Liver (tissue), 9 donors: ENCODE measurements around the gene EIF1AD. TPM values are rescaled to one million over a fixed set of nuclear protein-coding genes. Genes with fewer than 3 reads are reported as not detected.

ENCODE experiments used
- DNase-seq: peaks from one replicate; pipeline ENCODE4 v3.0.0-alpha.2; 2017; ENCODE audit warnings: low spot score
- H3K27ac ChIP-seq, 2 donors: one replicate each; pipeline ENCODE4 v1.7.0; 2013; ENCODE audit warnings: inconsistent platforms in 2 of 2, low read length in 2 of 2, control low read depth in 1 of 2, low read depth in 1 of 2, mild to moderate bottlenecking in 1 of 2
- H3K27me3 ChIP-seq, 4 donors: one replicate each; pipeline versions ENCODE4 v1.6.1 to v1.7.0; 2013; ENCODE audit warnings: low read length in 3 of 4, inconsistent platforms in 1 of 4, mild to moderate bottlenecking in 1 of 4, moderate library complexity in 1 of 4; ENCODE audit not compliant: control insufficient read depth in 4 of 4, insufficient read depth in 4 of 4
- H3K36me3 ChIP-seq, 4 donors: one replicate each; pipeline versions ENCODE4 v1.6.1 to v1.7.0; 2013; ENCODE audit warnings: low read length in 3 of 4, mild to moderate bottlenecking in 3 of 4, low read depth in 1 of 4, moderate library complexity in 1 of 4; ENCODE audit not compliant: control insufficient read depth in 4 of 4, insufficient read depth in 3 of 4
- H3K4me1 ChIP-seq, 4 donors: one replicate each; pipeline versions ENCODE4 v1.6.1 to v1.7.0; 2013; ENCODE audit warnings: low read length in 3 of 4, mild to moderate bottlenecking in 3 of 4, moderate library complexity in 1 of 4; ENCODE audit not compliant: control insufficient read depth in 4 of 4, insufficient read depth in 4 of 4
- H3K4me3 ChIP-seq, 3 donors: one replicate each; pipeline versions ENCODE4 v1.6.1 to v1.7.0; 2013; ENCODE audit warnings: low read length in 3 of 3, control low read depth in 1 of 3, low read depth in 1 of 3, mild to moderate bottlenecking in 1 of 3
- H3K9ac ChIP-seq, 2 donors: one replicate each; pipeline ENCODE4 v1.7.0; 2013; ENCODE audit warnings: low read length in 2 of 2, mild to moderate bottlenecking in 2 of 2, moderate library complexity in 2 of 2, control low read depth in 1 of 2, low read depth in 1 of 2
- H3K9me3 ChIP-seq, 4 donors: one replicate each; pipeline versions ENCODE4 v1.6.1 to v1.7.0; 2013; ENCODE audit warnings: low read length in 3 of 4; ENCODE audit not compliant: control insufficient read depth in 4 of 4
- EGR1 ChIP-seq, 2 donors: IDR thresholded peaks; 2 replicates each; pipeline ENCODE4 v1.6.1; 2016 to 2018; ENCODE audit warnings: antibody characterized with exemption in 2 of 2, low read depth in 2 of 2
- FOXA1 ChIP-seq: IDR thresholded peaks from 2 replicates; pipeline ENCODE4 v1.6.1; 2016; ENCODE audit warnings: antibody characterized with exemption
- FOXA2 ChIP-seq: IDR thresholded peaks from 2 replicates; pipeline ENCODE4 v1.6.1; 2016; ENCODE audit warnings: antibody characterized with exemption
- GABPA ChIP-seq, 2 donors: IDR thresholded peaks in 1 of 2; conservative IDR thresholded peaks in 1 of 2; 2 replicates each; pipeline ENCODE4 v1.6.1; 2016; ENCODE audit warnings: antibody characterized with exemption in 2 of 2, mild to moderate bottlenecking in 1 of 2, moderate library complexity in 1 of 2
- HNF4A ChIP-seq, 2 donors: conservative IDR thresholded peaks; 2 replicates each; pipeline ENCODE4 v1.6.1; 2016; ENCODE audit warnings: antibody characterized with exemption in 2 of 2, mild to moderate bottlenecking in 2 of 2
- HNF4G ChIP-seq: IDR thresholded peaks from 2 replicates; pipeline ENCODE4 v1.6.1; 2016; ENCODE audit warnings: antibody characterized with exemption
- JUND ChIP-seq, 2 donors: IDR thresholded peaks; 2 replicates each; pipeline ENCODE4 v1.6.1; 2016; ENCODE audit warnings: antibody characterized with exemption in 2 of 2
- NR2F2 ChIP-seq: IDR thresholded peaks from 2 replicates; pipeline ENCODE4 v1.6.1; 2016; ENCODE audit warnings: antibody characterized with exemption
- RAD21 ChIP-seq, 2 donors: IDR thresholded peaks; 2 replicates each; pipeline ENCODE4 v1.6.1; 2016; ENCODE audit warnings: antibody characterized with exemption in 2 of 2, mild to moderate bottlenecking in 2 of 2
- SP1 ChIP-seq: IDR thresholded peaks from 2 replicates; pipeline ENCODE4 v1.6.1; 2018; ENCODE audit warnings: antibody characterized with exemption, mild to moderate bottlenecking
- TAF1 ChIP-seq: conservative IDR thresholded peaks from 2 replicates; pipeline ENCODE4 v1.6.1; 2016; ENCODE audit warnings: antibody characterized with exemption, mild to moderate bottlenecking
- YY1 ChIP-seq: IDR thresholded peaks from 2 replicates; pipeline ENCODE4 v1.6.1; 2016; ENCODE audit warnings: antibody characterized with exemption, mild to moderate bottlenecking
- WGBS: extraction: QIAGEN DNeasy Blood & Tissue Kit; methylation state at CpG from one replicate; pipeline ENCODE4 v1.1.7; 2013; 5-methylcytosine and 5-hydroxymethylcytosine counted together
- polyA plus RNA-seq, 2 donors: library from polyadenylated mRNA; stranded (reverse) in 1 of 2; unstranded in 1 of 2; fragments of 200-250 nt in 1 of 2; fragments of >200 nt in 1 of 2; fragmentation: Nextera tagmentation in 1 of 2; extraction: Ambion mirVana in 1 of 2; gene quantifications; one replicate each; pipeline versions ENCODE4 v1.2.1 to v1.2.3, GENCODE V29; 2013 to 2015
- total RNA-seq, 2 donors: library from RNA; depleted of rRNA; stranded (reverse); fragments of >200 nt; gene quantifications; one replicate each; pipeline ENCODE4 v1.2.3, GENCODE V29; 2014
- TF ChIP-seq, protein P1 (sequence below): IDR thresholded peaks from 2 replicates; pipeline ENCODE4 v1.6.1; 2016; ENCODE audit warnings: antibody characterized with exemption
- TF ChIP-seq, protein P2 (sequence below): IDR thresholded peaks from 2 replicates; pipeline ENCODE4 v1.6.1; 2016; ENCODE audit warnings: antibody characterized with exemption
- TF ChIP-seq, protein P3 (sequence below): IDR thresholded peaks from 2 replicates; pipeline ENCODE4 v1.6.1; 2016; ENCODE audit warnings: antibody characterized with exemption
- TF ChIP-seq, protein P4 (sequence below): fragments of 150-350 bp; IDR thresholded peaks from 2 replicates; pipeline ENCODE4 v1.5.1; 2017; ENCODE audit warnings: improper control_type of control experiment, low read depth, low read length; ENCODE audit not compliant: missing input control
- donor health status: healthy.
- donor health status: healthy.
- donor health status: healthy.
- donor health status: healthy.
- donor health status: healthy.

EIF1AD gene
- total and polyA plus RNA-seq, 4 donors, result 6.3 to 18.2 (median 14.2) TPM

DNA sequence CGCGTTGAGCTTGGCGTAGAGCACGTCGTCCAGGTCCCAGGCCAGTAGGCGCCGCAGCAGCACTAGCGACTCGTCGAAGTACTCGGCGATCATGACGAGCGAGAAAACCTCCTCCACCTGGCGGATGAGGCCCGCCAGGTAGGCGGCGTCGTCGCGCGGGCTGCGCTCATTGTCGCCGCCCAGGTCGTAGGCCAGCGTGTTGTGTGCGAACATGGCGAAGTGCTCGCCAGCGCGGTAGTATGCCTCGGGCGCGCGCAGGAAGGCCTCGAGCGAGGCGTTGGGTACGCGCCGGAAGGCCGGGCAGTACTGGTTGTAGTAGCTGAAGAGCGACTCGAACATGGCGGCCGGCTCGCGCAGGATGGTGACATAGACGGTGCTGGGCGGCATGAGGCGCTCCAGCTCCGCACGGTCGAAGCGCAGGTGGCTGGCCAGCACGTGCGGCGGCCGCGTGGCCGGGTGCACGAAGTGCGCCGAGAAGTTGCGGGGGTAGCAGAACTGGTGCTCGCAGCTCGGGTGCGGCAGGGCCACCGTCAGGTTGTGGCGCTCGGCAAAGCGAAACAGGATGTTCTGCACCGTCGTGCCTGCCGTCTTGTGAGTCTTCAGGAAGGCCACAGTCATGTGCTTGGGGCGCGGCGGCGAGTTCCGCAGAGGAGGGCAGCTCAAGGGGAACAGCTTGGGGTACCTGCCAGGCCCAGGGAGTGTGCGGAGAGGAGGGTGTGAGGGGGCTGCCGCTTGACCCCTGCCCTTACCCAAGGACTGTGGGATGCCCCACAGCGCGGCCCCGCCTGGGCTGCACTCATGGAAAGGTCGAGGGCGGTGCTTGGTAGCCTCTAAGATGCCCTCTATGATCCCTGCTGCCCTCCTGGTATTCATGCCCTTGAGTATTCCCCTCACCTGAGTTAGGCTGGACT, 41.3 kb upstream of the EIF1AD start:
- Histone ChIP-seq H3K4me3 (no peak overlapping the region), H3K27ac (no peak overlapping the region), H3K9me3 (no peaks in the 10 kb centered on the region), H3K4me1 (peaks cover 0 to 5% (median 4%) of the 10 kb centered on the region in 4 donors), H3K36me3 (no peaks in the 10 kb centered on the region), H3K27me3 (no peaks in the 10 kb centered on the region), H3K9ac (no peak overlapping the region)
- WGBS, result 97% methylated on average over 88 of the region's 88 CpGs
- no peak for DNase-seq
- no peak for TF ChIP-seq HNF4A (conservative IDR thresholded peaks at IDR 0.05)
- TF ChIP-seq, protein P1, sequence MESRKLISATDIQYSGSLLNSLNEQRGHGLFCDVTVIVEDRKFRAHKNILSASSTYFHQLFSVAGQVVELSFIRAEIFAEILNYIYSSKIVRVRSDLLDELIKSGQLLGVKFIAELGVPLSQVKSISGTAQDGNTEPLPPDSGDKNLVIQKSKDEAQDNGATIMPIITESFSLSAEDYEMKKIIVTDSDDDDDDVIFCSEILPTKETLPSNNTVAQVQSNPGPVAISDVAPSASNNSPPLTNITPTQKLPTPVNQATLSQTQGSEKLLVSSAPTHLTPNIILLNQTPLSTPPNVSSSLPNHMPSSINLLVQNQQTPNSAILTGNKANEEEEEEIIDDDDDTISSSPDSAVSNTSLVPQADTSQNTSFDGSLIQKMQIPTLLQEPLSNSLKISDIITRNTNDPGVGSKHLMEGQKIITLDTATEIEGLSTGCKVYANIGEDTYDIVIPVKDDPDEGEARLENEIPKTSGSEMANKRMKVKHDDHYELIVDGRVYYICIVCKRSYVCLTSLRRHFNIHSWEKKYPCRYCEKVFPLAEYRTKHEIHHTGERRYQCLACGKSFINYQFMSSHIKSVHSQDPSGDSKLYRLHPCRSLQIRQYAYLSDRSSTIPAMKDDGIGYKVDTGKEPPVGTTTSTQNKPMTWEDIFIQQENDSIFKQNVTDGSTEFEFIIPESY, result no peak
- no peak for TF ChIP-seq FOXA1
- TF ChIP-seq JUND (IDR thresholded peaks at IDR 0.05), result no peak
- no peak for TF ChIP-seq RAD21 (IDR thresholded peaks at IDR 0.05)
- TF ChIP-seq GABPA (IDR thresholded peaks at IDR 0.05 in 1 of 2, conservative IDR thresholded peaks at IDR 0.05 in 1 of 2), result no peak
- no peak for TF ChIP-seq YY1
- TF ChIP-seq FOXA2, result no peak
- TF ChIP-seq, protein P2, sequence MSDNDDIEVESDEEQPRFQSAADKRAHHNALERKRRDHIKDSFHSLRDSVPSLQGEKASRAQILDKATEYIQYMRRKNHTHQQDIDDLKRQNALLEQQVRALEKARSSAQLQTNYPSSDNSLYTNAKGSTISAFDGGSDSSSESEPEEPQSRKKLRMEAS, result no peak
- no peak for TF ChIP-seq NR2F2
- no peak for TF ChIP-seq SP1
- TF ChIP-seq, protein P3, sequence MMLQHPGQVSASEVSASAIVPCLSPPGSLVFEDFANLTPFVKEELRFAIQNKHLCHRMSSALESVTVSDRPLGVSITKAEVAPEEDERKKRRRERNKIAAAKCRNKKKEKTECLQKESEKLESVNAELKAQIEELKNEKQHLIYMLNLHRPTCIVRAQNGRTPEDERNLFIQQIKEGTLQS, result no peak
- TF ChIP-seq TAF1, result no peak
- TF ChIP-seq, protein P4, sequence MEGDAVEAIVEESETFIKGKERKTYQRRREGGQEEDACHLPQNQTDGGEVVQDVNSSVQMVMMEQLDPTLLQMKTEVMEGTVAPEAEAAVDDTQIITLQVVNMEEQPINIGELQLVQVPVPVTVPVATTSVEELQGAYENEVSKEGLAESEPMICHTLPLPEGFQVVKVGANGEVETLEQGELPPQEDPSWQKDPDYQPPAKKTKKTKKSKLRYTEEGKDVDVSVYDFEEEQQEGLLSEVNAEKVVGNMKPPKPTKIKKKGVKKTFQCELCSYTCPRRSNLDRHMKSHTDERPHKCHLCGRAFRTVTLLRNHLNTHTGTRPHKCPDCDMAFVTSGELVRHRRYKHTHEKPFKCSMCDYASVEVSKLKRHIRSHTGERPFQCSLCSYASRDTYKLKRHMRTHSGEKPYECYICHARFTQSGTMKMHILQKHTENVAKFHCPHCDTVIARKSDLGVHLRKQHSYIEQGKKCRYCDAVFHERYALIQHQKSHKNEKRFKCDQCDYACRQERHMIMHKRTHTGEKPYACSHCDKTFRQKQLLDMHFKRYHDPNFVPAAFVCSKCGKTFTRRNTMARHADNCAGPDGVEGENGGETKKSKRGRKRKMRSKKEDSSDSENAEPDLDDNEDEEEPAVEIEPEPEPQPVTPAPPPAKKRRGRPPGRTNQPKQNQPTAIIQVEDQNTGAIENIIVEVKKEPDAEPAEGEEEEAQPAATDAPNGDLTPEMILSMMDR, result no peak
- TF ChIP-seq HNF4G, result no peak
- no peak for TF ChIP-seq EGR1 (IDR thresholded peaks at IDR 0.05; ENCODE audit: low read depth in 2 of 2)

DNA sequence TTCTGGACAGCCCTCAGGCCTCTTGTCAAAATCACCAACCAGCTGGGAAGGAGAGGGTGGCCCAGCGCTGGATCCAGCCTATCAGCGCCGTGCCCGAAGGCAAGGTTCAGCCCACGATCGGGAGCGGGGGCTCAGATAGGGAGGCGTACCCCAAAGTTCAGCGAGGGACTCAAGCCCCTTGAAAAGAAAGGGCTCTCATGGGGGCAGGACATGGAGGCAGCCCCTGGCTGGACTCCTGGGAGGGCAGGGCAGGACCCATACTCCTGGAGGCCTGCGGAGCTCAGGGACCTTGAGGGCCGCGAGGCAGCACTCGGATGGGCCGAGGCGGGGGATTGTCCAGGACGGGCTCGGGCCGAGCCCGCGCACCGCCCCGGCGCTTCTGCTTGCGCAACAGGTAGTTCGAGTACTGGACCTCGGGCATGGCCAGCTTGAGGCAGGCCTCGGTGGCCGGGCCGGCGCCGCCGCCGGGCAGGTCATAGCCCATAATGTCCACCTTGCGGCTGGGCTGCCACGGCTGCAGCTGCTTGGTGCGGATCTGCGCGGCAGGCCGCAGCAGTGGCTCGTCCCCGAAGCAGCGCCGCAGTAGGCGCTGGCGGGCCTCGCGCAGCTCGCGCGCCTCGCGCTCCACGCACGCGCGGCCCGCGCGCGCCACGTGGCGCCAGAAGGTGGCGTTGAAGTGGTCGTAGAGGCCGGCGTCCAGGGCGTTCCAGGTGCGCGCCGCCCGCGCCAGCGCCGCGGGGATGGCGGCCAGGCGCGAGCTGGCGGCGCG, 40.5 kb upstream of the EIF1AD start:
- no peaks in the 10 kb centered on the region for H3K9me3 ChIP-seq
- peaks cover 0 to 5% (median 4%) of the 10 kb centered on the region in 4 donors for H3K4me1 ChIP-seq
- DNase-seq, result no peak
- no peak overlapping the region for H3K9ac ChIP-seq
- 95% methylated on average over 81 of the region's 81 CpGs for WGBS
- H3K27ac ChIP-seq, result no peak overlapping the region
- no peak overlapping the region for H3K4me3 ChIP-seq
- TF ChIP-seq, protein P2, result no peak
- TF ChIP-seq HNF4A (conservative IDR thresholded peaks at IDR 0.05) (no peak), RAD21 (IDR thresholded peaks at IDR 0.05) (no peak)
- no peaks in the 10 kb centered on the region for H3K27me3 ChIP-seq
- H3K36me3 ChIP-seq, result no peaks in the 10 kb centered on the region
